Measurements from ENCODE around the gene MYH11.

The MYH11 gene

GRCh38 chr16:15654591-15654990, 202.2 kb downstream of the MYH11 start:
- no peak for DNase-seq

- DNase-seq = no peak
These were observed 203.6 kb downstream of the MYH11 start for GRCh38 chr16:15653227-15653626.
